Dendritic cell treated with granulocyte-macrophage colony-stimulating factor and Interleukin-4, amounts not matched to agents 40 ng/mL and 50 ng/mL, for 4 days (primary cell): ENCODE data around the gene ZNF804A.

Source experiments
- H3K27ac Mint-ChIP-seq: one replicate; pipeline ENCODE4 v1.8.0; 2022; ENCODE audit warnings: mild to moderate bottlenecking, mixed read lengths
- H3K27me3 Mint-ChIP-seq: one replicate; pipeline ENCODE4 v1.8.0; 2022; ENCODE audit warnings: mild to moderate bottlenecking, mixed read lengths
- H3K36me3 Mint-ChIP-seq: one replicate; pipeline ENCODE4 v1.8.0; 2022; ENCODE audit warnings: low read depth, mixed read lengths
- H3K4me1 Mint-ChIP-seq: one replicate; pipeline ENCODE4 v1.8.0; 2022; ENCODE audit warnings: low read depth, mixed read lengths
- H3K4me3 Mint-ChIP-seq: one replicate; pipeline ENCODE4 v1.8.0; 2022; ENCODE audit warnings: mild to moderate bottlenecking, moderate library complexity, mixed read lengths
- H3K9me3 Mint-ChIP-seq: one replicate; pipeline ENCODE4 v1.8.0; 2022; ENCODE audit warnings: mixed read lengths
- intact Hi-C: fragments of 100-400 bp; cut with micrococcal nuclease; formaldehyde crosslinking; loops from one replicate; pipeline ENCODE4 v1.15.0; 2022

The ZNF804A gene

DNA sequence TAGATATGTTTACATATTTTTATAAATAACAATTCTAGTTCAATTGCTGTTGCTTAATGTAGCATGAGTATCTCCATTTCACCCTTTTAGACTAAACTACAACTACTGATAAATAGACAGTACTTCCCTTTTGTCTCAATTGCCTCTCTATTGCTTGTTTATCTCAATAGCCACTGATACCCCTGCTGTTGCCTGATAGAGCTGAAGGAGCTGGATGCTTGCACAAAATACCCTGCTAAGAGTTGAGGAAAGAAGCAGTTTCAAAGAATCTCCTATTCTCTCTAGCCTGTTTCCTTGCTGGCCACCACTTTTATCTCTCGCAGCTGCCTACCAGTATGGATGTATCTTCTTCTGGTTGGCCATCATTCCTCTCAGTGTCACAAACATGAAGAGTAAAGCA lies 16.9 kb upstream of the ZNF804A start:
- Mint-ChIP-seq H3K9me3 (no peaks in the 10 kb centered on the region), H3K4me3 (no peak overlapping the region), H3K4me1 (peaks cover 13% of the 10 kb centered on the region), H3K27ac (no peak overlapping the region), H3K36me3 (no peaks in the 10 kb centered on the region), H3K27me3 (no peaks in the 10 kb centered on the region)
- intact Hi-C loops: no loop called here

DNA sequence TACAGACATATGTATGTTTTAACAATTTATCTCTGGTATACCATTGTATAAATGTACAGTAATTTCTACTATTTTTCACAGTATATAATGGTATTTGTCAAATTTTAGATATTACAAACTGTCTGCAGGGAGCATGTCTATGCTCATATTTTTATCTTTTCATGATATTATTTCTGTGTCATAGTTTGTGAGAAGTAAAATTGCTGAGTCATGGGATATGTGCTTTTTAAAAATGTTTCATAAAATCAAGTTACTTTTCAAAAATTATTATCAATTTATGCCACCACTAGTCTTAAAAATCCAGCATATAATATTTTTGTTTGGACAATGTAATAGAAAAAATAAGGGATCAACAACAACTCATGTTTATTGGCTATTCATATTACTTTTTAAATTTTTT lies 9.1 kb upstream of the ZNF804A start:
- H3K27ac Mint-ChIP-seq: no peak overlapping the region
- intact Hi-C loops: no loop called here
- H3K36me3 Mint-ChIP-seq: no peaks in the 10 kb centered on the region
- H3K4me3 Mint-ChIP-seq: no peak overlapping the region
- peaks cover 7% of the 10 kb centered on the region for H3K4me1 Mint-ChIP-seq
- peaks cover 9% of the 10 kb centered on the region for H3K9me3 Mint-ChIP-seq
- H3K27me3 Mint-ChIP-seq: no peaks in the 10 kb centered on the region

DNA sequence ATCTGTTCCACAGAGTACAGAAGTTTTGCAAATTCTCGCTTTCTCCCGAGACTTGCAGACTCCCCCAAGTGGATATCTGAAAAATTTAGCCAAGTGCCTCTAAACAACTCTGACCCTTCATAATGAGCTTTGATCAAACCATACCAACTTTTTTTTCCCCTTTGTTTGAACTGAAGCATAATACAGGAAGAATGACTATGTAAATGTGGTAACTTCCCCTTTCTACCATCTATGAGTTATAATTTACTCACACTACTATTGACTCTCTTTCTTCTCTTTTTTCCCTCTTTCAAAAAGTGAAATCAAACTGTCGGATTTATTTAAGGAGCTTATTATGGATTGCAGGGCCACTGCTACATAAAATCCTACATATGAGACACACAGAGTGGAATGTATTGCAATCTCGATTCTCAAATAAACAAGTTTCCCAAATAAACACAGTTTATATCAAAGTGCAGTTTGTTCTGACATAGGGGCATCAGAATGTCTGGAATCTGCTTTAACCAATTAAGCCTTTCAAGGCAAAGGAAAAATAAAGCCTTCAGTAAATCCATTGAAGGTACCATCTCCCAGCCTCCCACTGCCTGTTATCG lies 1.4 kb upstream of the ZNF804A start:
- Mint-ChIP-seq H3K27ac (peak overlapping the region; percentile 95), H3K4me3 (peak overlapping the region; percentile 84), H3K36me3 (peaks cover 13% of the 10 kb centered on the region), H3K9me3 (peaks cover 9% of the 10 kb centered on the region), H3K27me3 (no peaks in the 10 kb centered on the region), H3K4me1 (peaks cover 45% of the 10 kb centered on the region)
- intact Hi-C loops: loop anchor here (5.0 kb wide), 1 partner anchor 1890 kb away; the partner anchor contains the start of gene ZC3H15

DNA sequence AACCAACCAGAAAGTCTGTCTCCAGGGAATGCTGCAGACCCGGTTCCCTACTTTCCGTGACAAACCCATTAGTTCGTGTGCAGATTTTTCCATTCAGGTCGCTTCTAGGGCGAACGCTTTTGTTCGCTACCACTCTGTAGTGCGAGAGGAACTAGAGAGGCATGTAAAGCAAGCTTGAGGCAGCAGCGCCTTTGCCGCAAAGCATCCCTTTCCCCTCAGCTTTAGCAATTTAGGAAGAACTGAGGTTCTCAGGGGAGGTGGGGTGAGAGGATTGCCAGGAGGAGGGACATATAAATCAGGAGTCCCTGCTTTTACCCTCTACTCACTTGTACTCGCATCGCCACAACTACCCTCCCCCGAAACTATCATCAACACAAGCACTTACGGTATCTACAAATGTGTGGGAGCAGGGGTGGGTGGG lies 748 bp upstream of the ZNF804A start:
- peak overlapping the region; percentile 84 for H3K4me3 Mint-ChIP-seq
- intact Hi-C loops: loop anchor here (5.0 kb wide), 1 partner anchor 1890 kb away; the partner anchor contains the start of gene ZC3H15
- H3K9me3 Mint-ChIP-seq: peaks cover 4% of the 10 kb centered on the region
- H3K27me3 Mint-ChIP-seq: no peaks in the 10 kb centered on the region
- peaks cover 13% of the 10 kb centered on the region for H3K36me3 Mint-ChIP-seq
- H3K4me1 Mint-ChIP-seq: peaks cover 43% of the 10 kb centered on the region
- H3K27ac Mint-ChIP-seq: peak overlapping the region; percentile 95

DNA sequence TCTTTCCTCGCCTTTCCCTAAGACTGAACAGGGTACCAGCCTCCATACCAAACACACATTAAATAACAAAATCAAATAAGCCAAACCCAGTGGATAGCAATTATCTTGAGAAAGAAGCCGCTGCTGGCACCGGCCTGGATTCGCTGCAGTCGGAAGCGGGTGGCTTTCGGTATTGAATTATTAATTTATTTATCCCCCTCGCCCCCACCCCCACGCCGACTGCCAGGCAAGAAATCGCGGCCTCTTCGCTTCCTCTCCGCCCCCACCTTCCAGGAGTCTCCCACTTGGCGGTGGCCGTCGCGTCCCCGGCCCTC lies 370 bp upstream of the ZNF804A start:
- Mint-ChIP-seq H3K9me3 (no peaks in the 10 kb centered on the region), H3K36me3 (peaks cover 13% of the 10 kb centered on the region), H3K27ac (peak overlapping the region; percentile 95), H3K27me3 (no peaks in the 10 kb centered on the region), H3K4me3 (peak overlapping the region; percentile 84), H3K4me1 (peaks cover 39% of the 10 kb centered on the region)
- intact Hi-C loops: loop anchor here (5.0 kb wide), 1 partner anchor 1889 kb away; the partner anchor contains the start of gene ZC3H15

DNA sequence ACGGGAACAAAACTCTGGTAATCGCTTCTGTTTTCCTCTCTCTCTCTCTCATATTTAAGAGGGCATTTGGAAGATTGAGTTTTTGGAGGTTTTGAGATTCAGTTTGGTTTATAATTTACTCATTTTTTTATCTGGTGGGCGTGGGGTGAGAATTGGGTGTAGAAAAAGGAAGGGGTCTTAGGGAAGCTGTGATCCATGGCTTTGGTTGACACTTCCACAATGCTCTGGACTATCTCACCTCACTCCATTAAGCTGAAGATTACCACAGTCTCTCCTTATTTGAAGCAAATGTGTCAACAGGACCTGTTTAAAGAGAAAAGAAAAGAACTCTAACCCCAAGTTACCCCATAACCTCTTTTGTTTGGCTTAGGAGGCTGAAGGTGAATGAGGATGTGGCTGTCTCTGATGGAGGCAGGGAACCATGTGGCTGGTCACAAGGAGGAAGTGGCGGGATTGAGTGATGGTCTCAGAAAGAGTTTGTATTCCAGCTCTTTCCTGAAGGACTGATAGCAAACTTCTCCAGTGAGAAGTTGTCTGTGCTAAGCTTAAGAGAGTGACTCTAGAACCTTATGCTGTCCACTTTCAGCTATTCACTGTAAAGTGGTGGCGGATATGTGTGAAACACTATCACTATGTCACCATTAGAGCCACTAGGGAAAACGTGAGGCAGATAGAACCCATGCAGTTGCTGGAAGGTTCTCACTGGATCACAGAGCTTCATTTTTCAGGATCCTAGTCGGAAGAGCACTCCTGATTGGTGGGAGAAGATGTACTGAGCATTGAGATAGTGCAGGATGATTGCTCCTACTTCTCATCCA lies 934 bp downstream of the ZNF804A start:
- Mint-ChIP-seq H3K27ac (peak overlapping the region; percentile 95), H3K36me3 (peaks cover 13% of the 10 kb centered on the region)
- intact Hi-C loops: loop anchor here (5.0 kb wide), 1 partner anchor 1888 kb away; the partner anchor contains the start of gene ZC3H15

DNA sequence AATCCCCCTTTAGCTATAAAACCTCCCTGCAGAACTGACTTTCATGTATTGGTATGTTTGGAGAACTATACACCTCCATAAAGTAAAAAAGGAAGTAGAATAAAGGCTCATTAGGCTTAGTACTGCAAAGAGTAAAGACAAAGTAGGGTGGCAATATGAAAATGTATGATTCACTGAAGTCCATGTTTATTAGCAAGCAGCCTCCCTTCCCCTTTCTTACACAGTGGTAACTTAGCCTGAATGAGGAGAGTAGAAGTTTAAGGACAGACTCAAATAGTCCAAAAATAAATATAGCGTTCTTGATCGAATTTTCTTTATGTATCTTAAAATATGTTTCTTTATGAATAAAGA lies 1.5 kb downstream of the ZNF804A start:
- Mint-ChIP-seq H3K4me3 (peak overlapping the region; percentile 84), H3K27me3 (no peaks in the 10 kb centered on the region), H3K36me3 (peaks cover 13% of the 10 kb centered on the region), H3K4me1 (peaks cover 38% of the 10 kb centered on the region), H3K9me3 (no peaks in the 10 kb centered on the region), H3K27ac (peak overlapping the region; percentile 95)
- intact Hi-C loops: loop anchor here (5.0 kb wide), 1 partner anchor 1887 kb away; the partner anchor contains the start of gene ZC3H15

More for the DNA sequence above, 934 bp downstream of the ZNF804A start:
- peak overlapping the region; percentile 84 for H3K4me3 Mint-ChIP-seq
- no peaks in the 10 kb centered on the region for H3K27me3 Mint-ChIP-seq
- H3K9me3 Mint-ChIP-seq: no peaks in the 10 kb centered on the region
- peaks cover 38% of the 10 kb centered on the region for H3K4me1 Mint-ChIP-seq

DNA sequence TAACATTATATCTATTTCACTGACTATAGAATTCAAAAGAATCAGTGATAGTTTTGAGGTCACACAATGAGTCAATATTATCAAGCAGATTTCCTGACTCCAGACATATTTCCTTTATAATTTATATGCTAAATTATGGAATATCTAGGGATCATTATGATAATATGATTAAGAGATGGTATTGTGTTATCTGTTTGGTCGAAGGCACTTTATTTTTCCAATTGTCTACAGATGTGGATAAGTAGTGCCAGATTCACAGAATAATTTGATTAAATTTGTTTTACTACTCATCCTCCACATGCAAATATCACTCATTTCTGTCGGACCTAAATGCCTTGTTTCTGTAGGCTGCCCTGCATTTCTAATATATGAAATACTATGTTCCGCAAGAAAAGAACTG lies 4.4 kb downstream of the ZNF804A start:
- intact Hi-C loops: no loop called here
- H3K27ac Mint-ChIP-seq: no peak overlapping the region
- H3K36me3 Mint-ChIP-seq: peaks cover 9% of the 10 kb centered on the region
- H3K9me3 Mint-ChIP-seq: peaks cover 9% of the 10 kb centered on the region
- no peak overlapping the region for H3K4me3 Mint-ChIP-seq
- H3K27me3 Mint-ChIP-seq: no peaks in the 10 kb centered on the region
- peaks cover 18% of the 10 kb centered on the region for H3K4me1 Mint-ChIP-seq

DNA sequence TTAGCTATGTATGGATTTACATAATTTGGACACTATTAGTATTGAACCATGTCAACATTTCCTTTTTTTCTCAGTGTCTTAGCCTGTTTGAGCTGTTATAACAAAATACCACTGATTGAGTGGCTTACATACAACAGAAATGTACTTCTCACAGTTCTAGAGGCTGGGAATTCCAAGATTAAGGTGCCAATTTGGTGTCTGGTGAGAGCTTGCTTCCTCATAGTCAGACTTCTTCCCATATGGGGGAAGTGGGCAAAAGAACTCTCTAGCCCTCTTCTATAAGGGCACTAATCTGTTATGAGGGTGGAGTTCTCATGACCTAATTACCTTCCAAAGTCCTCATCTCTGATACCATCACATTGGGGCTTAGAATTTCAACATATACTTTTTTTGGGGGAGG lies 12.6 kb downstream of the ZNF804A start:
- Mint-ChIP-seq H3K36me3 (peaks cover 6% of the 10 kb centered on the region), H3K27me3 (no peaks in the 10 kb centered on the region), H3K27ac (no peak overlapping the region), H3K4me3 (no peak overlapping the region), H3K4me1 (peaks cover 18% of the 10 kb centered on the region), H3K9me3 (peaks cover 19% of the 10 kb centered on the region)
- intact Hi-C loops: loop anchor here (5.0 to 10.0 kb wide), 2 partner anchors 154 to 671 kb away; no protein-coding TSS in a partner anchor

DNA sequence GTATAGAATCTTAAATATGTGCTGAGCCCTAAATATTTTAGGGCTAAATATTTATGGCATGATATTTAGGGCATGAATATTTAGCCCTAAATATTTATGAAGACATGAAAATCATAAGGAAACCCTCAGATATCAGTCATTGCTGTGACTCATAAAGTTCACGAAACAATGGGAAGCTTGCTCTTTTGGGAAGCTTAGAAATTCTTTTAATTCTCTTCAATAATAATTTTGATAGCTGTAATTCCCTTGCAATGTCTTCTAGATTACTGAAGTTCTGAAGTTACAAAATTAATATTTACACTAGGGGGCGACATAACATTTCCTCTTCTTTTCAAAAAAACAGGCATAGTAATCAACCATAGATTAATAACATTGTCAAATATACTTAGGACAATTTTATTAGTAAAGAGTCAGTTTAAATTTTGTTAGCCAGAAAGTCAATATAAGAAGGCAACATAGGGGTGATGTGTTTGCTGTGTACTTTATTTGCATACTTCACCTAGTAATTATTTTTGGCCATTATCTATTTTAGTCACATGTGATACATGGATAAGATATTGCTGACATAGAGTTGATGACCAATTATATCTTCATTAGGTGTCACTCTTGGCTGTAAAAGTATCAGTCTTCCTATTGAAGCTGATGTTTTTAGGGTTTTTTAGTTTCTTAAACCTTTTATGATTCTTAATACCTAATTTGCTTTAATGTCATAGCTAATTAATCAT lies 13.2 kb downstream of the ZNF804A start:
- no peak overlapping the region for H3K27ac Mint-ChIP-seq
- no peak overlapping the region for H3K4me3 Mint-ChIP-seq
- no peaks in the 10 kb centered on the region for H3K27me3 Mint-ChIP-seq
- peaks cover 18% of the 10 kb centered on the region for H3K4me1 Mint-ChIP-seq
- peaks cover 6% of the 10 kb centered on the region for H3K36me3 Mint-ChIP-seq
- peaks cover 13% of the 10 kb centered on the region for H3K9me3 Mint-ChIP-seq
- intact Hi-C loops: loop anchor here (5.0 to 10.0 kb wide), 2 partner anchors 153 to 671 kb away; no protein-coding TSS in a partner anchor

DNA sequence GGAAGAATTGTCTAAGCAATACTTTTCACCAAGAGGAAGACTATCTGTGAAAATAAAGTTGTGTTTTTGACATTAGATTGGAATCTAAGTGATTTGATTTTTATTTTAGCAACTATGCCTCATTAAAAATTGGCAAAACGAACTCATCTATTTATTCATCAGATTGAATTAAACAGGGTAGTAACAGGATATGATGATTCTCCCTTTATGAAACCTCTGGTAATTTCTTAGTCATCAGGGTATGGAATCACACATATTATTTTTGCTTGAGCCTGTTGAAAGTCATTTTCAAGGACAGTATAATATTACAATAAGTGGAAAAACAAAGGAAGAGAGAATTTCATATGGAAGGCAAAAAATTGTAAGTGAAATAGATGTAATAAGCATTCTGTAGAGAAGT lies 22.0 kb downstream of the ZNF804A start:
- Mint-ChIP-seq H3K4me3 (no peak overlapping the region), H3K9me3 (no peaks in the 10 kb centered on the region), H3K27me3 (no peaks in the 10 kb centered on the region), H3K4me1 (peaks cover 6% of the 10 kb centered on the region), H3K36me3 (no peaks in the 10 kb centered on the region), H3K27ac (no peak overlapping the region)
- intact Hi-C loops: no loop called here

DNA sequence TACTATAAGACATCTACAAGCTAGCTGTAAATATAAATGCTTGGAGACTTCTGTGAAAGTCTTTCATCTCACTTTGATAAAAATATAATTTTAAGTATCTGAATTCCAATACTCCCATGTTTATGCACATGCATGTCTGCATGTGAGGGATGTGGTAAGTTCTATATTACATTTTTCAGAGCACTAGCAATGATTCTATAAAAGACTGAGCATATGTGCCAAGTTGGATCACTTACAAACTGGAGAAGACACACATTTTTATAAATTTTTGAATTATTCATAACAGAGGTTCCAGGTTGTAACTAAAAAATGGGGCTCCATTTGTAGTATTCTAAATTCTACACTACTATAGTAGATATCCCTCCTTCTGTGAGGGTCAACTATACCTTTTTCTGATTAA lies 26.0 kb downstream of the ZNF804A start:
- peaks cover 12% of the 10 kb centered on the region for H3K4me1 Mint-ChIP-seq
- H3K27ac Mint-ChIP-seq: no peak overlapping the region
- no peak overlapping the region for H3K4me3 Mint-ChIP-seq
- H3K27me3 Mint-ChIP-seq: no peaks in the 10 kb centered on the region
- no peaks in the 10 kb centered on the region for H3K9me3 Mint-ChIP-seq
- intact Hi-C loops: no loop called here
- no peaks in the 10 kb centered on the region for H3K36me3 Mint-ChIP-seq

DNA sequence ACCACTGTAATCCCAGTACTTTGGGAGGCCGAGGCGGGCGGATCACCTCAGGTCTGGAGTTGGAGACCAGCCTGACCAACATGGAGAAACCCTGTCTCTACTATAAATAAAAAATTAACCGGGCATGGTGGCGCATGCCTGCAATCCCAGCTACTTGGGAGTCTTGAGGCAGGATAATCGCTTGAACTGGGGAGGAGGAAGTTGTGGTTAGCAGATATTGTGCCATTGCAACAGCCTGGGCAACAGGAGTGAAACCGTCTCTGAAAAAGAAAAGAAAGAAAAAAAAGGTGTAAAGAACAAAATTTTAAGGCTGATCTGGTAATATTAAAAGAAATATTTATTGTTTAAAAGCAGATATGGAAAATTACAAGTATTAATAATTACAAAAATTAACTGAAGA lies 29.7 kb downstream of the ZNF804A start:
- Mint-ChIP-seq H3K36me3 (no peaks in the 10 kb centered on the region), H3K4me3 (no peak overlapping the region), H3K27ac (no peak overlapping the region), H3K27me3 (no peaks in the 10 kb centered on the region), H3K4me1 (peaks cover 6% of the 10 kb centered on the region), H3K9me3 (no peaks in the 10 kb centered on the region)
- intact Hi-C loops: no loop called here

DNA sequence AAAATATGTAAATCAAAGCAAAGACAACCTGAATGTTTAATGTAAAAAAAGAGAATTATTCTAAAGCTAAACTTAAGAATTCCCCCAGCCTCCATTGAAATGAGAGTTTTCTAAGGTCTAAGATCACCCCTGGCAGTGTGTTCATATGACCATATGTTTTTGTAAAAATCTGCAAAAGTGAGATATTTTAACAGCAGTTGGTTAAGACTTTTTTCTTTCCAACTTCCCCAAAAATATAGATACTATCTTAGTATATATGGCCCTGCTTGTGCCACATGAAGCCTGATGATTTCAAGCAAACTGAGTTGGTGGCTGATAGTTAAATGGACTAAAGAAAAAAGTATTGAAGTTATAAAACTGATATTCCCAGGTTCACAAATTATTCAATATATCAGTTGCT lies 35.4 kb downstream of the ZNF804A start:
- H3K9me3 Mint-ChIP-seq: no peaks in the 10 kb centered on the region
- no peak overlapping the region for H3K27ac Mint-ChIP-seq
- H3K36me3 Mint-ChIP-seq: no peaks in the 10 kb centered on the region
- no peak overlapping the region for H3K4me3 Mint-ChIP-seq
- H3K27me3 Mint-ChIP-seq: no peaks in the 10 kb centered on the region
- H3K4me1 Mint-ChIP-seq: no peaks in the 10 kb centered on the region
- intact Hi-C loops: no loop called here
